ENCODE data around the gene NEDD8.

NEDD8 gene

DNA sequence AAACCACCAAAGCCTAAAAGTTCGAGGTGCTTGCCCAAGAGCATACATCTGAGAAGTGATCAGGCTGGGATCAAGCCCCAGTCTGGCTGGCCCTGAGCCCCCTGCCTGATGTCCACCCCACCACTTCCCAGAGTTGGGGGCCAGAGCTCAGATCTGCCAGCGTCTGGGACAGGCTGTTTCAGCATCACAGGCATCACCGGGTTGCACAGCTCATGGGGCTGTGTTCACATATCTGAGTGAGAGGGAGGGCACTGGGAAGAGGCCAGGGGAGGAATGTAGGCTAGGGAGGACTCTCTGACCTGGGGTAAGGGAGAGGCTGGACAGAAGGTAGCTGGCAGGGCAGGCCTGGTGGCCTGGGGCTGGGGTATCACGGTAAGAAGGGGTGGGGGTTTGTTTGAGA is 24.8 kb upstream of the NEDD8 start:
- Histone ChIP-seq H3K27me3 (ENCODE audit: insufficient read depth, low read depth) (no peaks in the 10 kb centered on the region), H3K36me3 (ENCODE audit: insufficient read depth) (no peaks in the 10 kb centered on the region), H3K4me1 (ENCODE audit: low read depth, poor library complexity, severe bottlenecking) (no peaks in the 10 kb centered on the region), H2AFZ (ENCODE audit: low read depth) (no peak overlapping the region), H3K4me3 (IDR thresholded peaks at IDR 0.05; ENCODE audit: insufficient read depth, low read depth, low read length) (no peak overlapping the region), H3K9ac (no peak overlapping the region), H3K4me2 (no peak overlapping the region), H3K79me2 (ENCODE audit: insufficient read depth, low read depth) (no peaks in the 10 kb centered on the region), H4K20me1 (ENCODE audit: insufficient read depth) (no peaks in the 10 kb centered on the region), H3K27ac (no peak overlapping the region)
- TF ChIP-seq, protein P1, sequence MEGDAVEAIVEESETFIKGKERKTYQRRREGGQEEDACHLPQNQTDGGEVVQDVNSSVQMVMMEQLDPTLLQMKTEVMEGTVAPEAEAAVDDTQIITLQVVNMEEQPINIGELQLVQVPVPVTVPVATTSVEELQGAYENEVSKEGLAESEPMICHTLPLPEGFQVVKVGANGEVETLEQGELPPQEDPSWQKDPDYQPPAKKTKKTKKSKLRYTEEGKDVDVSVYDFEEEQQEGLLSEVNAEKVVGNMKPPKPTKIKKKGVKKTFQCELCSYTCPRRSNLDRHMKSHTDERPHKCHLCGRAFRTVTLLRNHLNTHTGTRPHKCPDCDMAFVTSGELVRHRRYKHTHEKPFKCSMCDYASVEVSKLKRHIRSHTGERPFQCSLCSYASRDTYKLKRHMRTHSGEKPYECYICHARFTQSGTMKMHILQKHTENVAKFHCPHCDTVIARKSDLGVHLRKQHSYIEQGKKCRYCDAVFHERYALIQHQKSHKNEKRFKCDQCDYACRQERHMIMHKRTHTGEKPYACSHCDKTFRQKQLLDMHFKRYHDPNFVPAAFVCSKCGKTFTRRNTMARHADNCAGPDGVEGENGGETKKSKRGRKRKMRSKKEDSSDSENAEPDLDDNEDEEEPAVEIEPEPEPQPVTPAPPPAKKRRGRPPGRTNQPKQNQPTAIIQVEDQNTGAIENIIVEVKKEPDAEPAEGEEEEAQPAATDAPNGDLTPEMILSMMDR (conservative IDR thresholded peaks at IDR 0.05; ENCODE audit: low read depth, low read length) = no peak

DNA sequence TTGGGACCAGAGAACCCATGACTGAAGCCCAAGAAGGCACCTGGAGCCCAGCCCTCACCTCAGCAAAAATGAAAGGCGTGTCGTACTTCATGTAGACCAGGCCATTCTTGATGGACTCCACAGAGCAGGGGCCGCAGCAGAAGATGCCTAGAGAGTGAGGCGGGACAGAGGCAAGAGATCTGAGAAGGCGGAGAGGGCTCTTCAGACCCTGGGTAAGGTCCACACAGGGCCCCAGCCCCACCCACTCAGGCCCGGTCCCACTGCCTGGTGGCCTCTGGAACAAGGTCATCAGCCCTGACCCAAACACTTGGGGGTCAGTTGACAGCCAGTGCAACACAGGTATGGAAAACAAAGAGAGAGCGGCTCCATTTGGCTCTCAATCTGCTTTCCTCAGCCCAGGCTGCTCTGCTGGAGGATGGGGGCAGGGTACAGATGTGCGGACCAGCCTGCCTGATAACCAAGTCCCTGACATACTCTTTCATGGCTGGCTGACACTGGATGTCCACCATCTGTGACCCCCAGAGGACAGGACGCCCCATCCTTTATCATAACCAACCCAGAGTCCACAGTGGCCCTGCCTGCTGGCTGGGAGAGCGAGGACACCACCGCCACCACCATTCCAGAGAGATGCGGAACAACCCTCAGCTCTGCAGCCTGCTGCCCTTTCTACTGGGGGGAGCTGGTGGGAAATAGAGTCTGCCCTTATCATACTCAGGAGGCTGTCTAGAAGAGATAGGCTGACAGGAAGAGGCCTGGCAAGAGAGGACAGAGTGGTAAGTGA is 24.0 kb upstream of the NEDD8 start:
- no peaks in the 10 kb centered on the region for H4K20me1 ChIP-seq (ENCODE audit: insufficient read depth)
- TF ChIP-seq, protein P1 (conservative IDR thresholded peaks at IDR 0.05; ENCODE audit: low read depth, low read length) = no peak
- H3K9ac ChIP-seq = no peak overlapping the region
- H3K4me3 ChIP-seq (IDR thresholded peaks at IDR 0.05; ENCODE audit: insufficient read depth, low read depth, low read length) = no peak overlapping the region
- H3K79me2 ChIP-seq (ENCODE audit: insufficient read depth, low read depth) = no peaks in the 10 kb centered on the region
- H3K27me3 ChIP-seq (ENCODE audit: insufficient read depth, low read depth) = no peaks in the 10 kb centered on the region
- no peak overlapping the region for H3K27ac ChIP-seq
- H3K4me2 ChIP-seq = no peak overlapping the region
- H3K4me1 ChIP-seq (ENCODE audit: low read depth, poor library complexity, severe bottlenecking) = no peaks in the 10 kb centered on the region
- H2AFZ ChIP-seq (ENCODE audit: low read depth) = no peak overlapping the region
- no peaks in the 10 kb centered on the region for H3K36me3 ChIP-seq (ENCODE audit: insufficient read depth)

DNA sequence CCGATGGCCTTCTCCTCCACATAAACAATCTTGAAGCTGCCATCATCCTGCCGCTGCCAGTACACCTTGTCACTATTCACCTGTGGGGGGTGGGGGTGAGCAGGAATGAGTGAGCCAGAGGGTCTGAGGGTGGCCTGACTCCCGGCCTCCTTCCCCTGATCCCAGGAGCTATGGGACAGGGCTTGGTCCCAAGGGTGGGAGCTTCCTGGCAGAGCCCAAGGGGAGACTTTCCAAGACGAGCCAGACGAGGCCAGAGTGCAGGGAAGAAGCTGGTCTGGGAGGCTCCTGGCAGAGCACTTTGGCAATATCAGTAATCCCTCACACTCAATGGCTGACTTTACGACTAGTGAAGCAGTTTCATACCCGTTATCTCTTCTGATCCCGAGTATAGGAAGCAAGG is 23.3 kb upstream of the NEDD8 start:
- Histone ChIP-seq H3K79me2 (ENCODE audit: insufficient read depth, low read depth) (no peaks in the 10 kb centered on the region), H3K4me1 (ENCODE audit: low read depth, poor library complexity, severe bottlenecking) (no peaks in the 10 kb centered on the region), H3K27ac (no peak overlapping the region), H3K27me3 (ENCODE audit: insufficient read depth, low read depth) (no peaks in the 10 kb centered on the region), H3K36me3 (ENCODE audit: insufficient read depth) (no peaks in the 10 kb centered on the region), H3K9ac (no peak overlapping the region), H3K4me2 (no peak overlapping the region), H3K4me3 (IDR thresholded peaks at IDR 0.05; ENCODE audit: insufficient read depth, low read depth, low read length) (no peak overlapping the region), H4K20me1 (ENCODE audit: insufficient read depth) (no peaks in the 10 kb centered on the region), H2AFZ (ENCODE audit: low read depth) (no peak overlapping the region)
- TF ChIP-seq, protein P1 (conservative IDR thresholded peaks at IDR 0.05; ENCODE audit: low read depth, low read length) = no peak

DNA sequence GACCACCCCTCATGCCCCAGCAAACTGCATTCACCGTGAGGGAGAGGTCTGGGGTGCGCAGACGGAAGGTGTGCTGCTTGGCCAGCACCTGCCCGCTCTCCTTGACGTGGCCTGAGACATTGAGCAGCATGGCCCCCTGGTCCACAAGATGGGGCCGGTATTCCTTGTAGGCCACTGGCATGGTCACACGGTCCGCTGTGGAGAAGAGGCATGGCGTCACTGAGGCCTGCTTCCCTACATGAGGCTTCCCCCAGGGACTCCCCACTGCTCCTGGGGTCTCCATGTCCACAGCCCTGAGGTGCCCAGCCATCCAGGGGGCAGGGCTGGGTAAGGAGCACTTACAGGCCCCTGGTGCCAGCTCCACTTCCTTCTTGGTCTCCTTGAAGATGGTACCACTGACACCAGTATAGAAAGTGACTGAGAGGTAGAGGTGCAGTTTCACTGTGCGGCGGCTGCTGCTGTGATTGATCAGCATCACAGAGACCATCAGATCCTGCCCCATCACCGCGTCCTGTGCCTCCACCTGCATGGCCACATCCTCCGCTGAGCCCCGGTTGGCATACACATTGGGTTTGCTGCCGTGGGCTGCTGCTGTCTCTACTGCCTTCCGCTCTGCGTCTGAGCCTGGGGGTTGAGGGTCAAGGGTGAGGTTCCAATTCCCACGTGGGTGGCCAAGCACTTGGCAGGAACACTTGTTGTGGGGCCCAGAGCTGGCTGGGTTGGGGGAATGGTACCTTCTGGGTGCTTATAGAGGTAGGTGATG is 22.6 kb upstream of the NEDD8 start:
- H2AFZ ChIP-seq (ENCODE audit: low read depth) = no peak overlapping the region
- H3K27ac ChIP-seq = no peak overlapping the region
- TF ChIP-seq, protein P1 (conservative IDR thresholded peaks at IDR 0.05; ENCODE audit: low read depth, low read length) = no peak
- H3K4me3 ChIP-seq (IDR thresholded peaks at IDR 0.05; ENCODE audit: insufficient read depth, low read depth, low read length) = no peak overlapping the region
- no peak overlapping the region for H3K9ac ChIP-seq
- H4K20me1 ChIP-seq (ENCODE audit: insufficient read depth) = no peaks in the 10 kb centered on the region
- H3K4me1 ChIP-seq (ENCODE audit: low read depth, poor library complexity, severe bottlenecking) = no peaks in the 10 kb centered on the region
- no peak overlapping the region for H3K4me2 ChIP-seq
- H3K79me2 ChIP-seq (ENCODE audit: insufficient read depth, low read depth) = no peaks in the 10 kb centered on the region
- H3K36me3 ChIP-seq (ENCODE audit: insufficient read depth) = no peaks in the 10 kb centered on the region
- H3K27me3 ChIP-seq (ENCODE audit: insufficient read depth, low read depth) = no peaks in the 10 kb centered on the region
